Lung (tissue), 12 donors: ENCODE data around the gene KEAP1. TPM values are rescaled to one million over a fixed set of nuclear protein-coding genes. Genes with fewer than 3 reads are reported as not detected.

Experiments
- ATAC-seq: fragments of 200-7000 bp; cut with Tn5 transposase; one replicate; pipeline ENCODE4 v1.9.1; 2020; ENCODE audit warnings: moderate number of reproducible peaks; ENCODE audit not compliant: insufficient read depth, low FRiP score
- DNase-seq, 3 donors: peaks; one replicate each; pipeline ENCODE4 v3.0.0-alpha.2; 2013 to 2017
- H3K27ac ChIP-seq, 2 donors: one replicate each; pipeline ENCODE4 v1.5.1; 2013; ENCODE audit warnings: mild to moderate bottlenecking in 2 of 2, moderate library complexity in 2 of 2, control low read depth in 1 of 2, inconsistent platforms in 1 of 2, low read depth in 1 of 2, low read length in 1 of 2
- H3K27me3 ChIP-seq, 3 donors: one replicate each; pipeline ENCODE4 v1.5.1; 2013; ENCODE audit warnings: low read length in 2 of 3; ENCODE audit not compliant: control insufficient read depth in 3 of 3, insufficient read depth in 3 of 3
- H3K36me3 ChIP-seq, 4 donors: one replicate each; pipeline ENCODE4 v1.5.1; 2013; ENCODE audit warnings: low read length in 4 of 4, mild to moderate bottlenecking in 1 of 4, moderate library complexity in 1 of 4; ENCODE audit not compliant: control insufficient read depth in 4 of 4, insufficient read depth in 4 of 4
- H3K4me1 ChIP-seq, 5 donors: one replicate each; pipeline ENCODE4 v1.5.1; 2013; ENCODE audit warnings: low read length in 5 of 5, mild to moderate bottlenecking in 2 of 5, moderate library complexity in 1 of 5; ENCODE audit not compliant: control insufficient read depth in 5 of 5, insufficient read depth in 5 of 5
- H3K4me3 ChIP-seq: one replicate; pipeline ENCODE4 v1.5.1; 2013; ENCODE audit warnings: mild to moderate bottlenecking, control low read depth, moderate library complexity
- H3K9ac ChIP-seq, 2 donors: one replicate each; pipeline ENCODE4 v1.5.1; 2013; ENCODE audit warnings: low read length in 2 of 2, control low read depth in 1 of 2; ENCODE audit not compliant: insufficient read depth in 1 of 2
- H3K9me3 ChIP-seq, 4 donors: one replicate each; pipeline ENCODE4 v1.5.1; 2013; ENCODE audit warnings: low read length in 3 of 4, mild to moderate bottlenecking in 1 of 4, moderate library complexity in 1 of 4; ENCODE audit not compliant: control insufficient read depth in 4 of 4, insufficient read depth in 3 of 4
- CTCF ChIP-seq: IDR thresholded peaks from 2 replicates; pipeline ENCODE4 v1.5.1; 2012; ENCODE audit warnings: mild to moderate bottlenecking; ENCODE audit errors: control extremely low read depth, extremely low read depth
- WGBS, 2 donors: extraction: QIAGEN DNeasy Blood & Tissue Kit; methylation state at CpG; one replicate each; pipeline ENCODE4 v1.1.7; 2013; 5-methylcytosine and 5-hydroxymethylcytosine counted together
- polyA plus RNA-seq, 2 donors: library from polyadenylated mRNA; stranded (reverse); fragments of 200-250 nt; gene quantifications; one replicate each; pipeline ENCODE4 v1.2.1, GENCODE V29; 2013
- total RNA-seq, 2 donors: library from RNA; depleted of rRNA in 1 of 2; stranded (reverse); fragments of >200 nt in 1 of 2; gene quantifications; one replicate each; pipeline ENCODE4 v1.2.1, GENCODE V29; 2014 to 2021
- donor health status: control.
- donor health status: control.
- donor health status: Bipolar disorder and iron deficiency.
- donor health status: healthy.
- donor health status: DM: yes; HTN: yes; CAD: no.

Gene KEAP1
- total and polyA plus RNA-seq, 4 donors: 44.8 to 73.5 (median 60.3) TPM

GRCh38 chr19:10550336-10550735 lies 47.2 kb upstream of the KEAP1 start:
- ATAC-seq (no peak), DNase-seq (no peak)
- Histone ChIP-seq H3K9ac (no peak overlapping the region), H3K27me3 (no peaks in the 10 kb centered on the region), H3K4me3 (no peak overlapping the region), H3K36me3 (peaks cover 11 to 66% (median 33%) of the 10 kb centered on the region in 4 donors), H3K9me3 (peaks cover 0 to 5% (median 0%) of the 10 kb centered on the region in 4 donors), H3K4me1 (no peaks in the 10 kb centered on the region), H3K27ac (no peak overlapping the region)
- no peak for TF ChIP-seq CTCF
- 97 to 100% methylated on average over 5 to 6 of the region's 6 CpGs for WGBS, 2 donors

- H3K9ac ChIP-seq: no peak overlapping the region
- H3K4me3 ChIP-seq: no peak overlapping the region
- TF ChIP-seq CTCF: no peak
- 92 to 94% methylated on average over 7 of the region's 7 CpGs for WGBS, 2 donors
- no peak overlapping the region for H3K27ac ChIP-seq
- H3K9me3 ChIP-seq: peaks cover 0 to 5% (median 0%) of the 10 kb centered on the region in 4 donors
- H3K27me3 ChIP-seq: no peaks in the 10 kb centered on the region
- H3K36me3 ChIP-seq: peaks cover 11 to 60% (median 33%) of the 10 kb centered on the region in 4 donors
- peaks cover 0 to 4% (median under 1%) of the 10 kb centered on the region in 5 donors for H3K4me1 ChIP-seq
- no peak for DNase-seq
- no peak for ATAC-seq
Observed at GRCh38 chr19:10549733-10550132, 46.6 kb upstream of the KEAP1 start.

GRCh38 chr19:10548746-10549276 lies 45.7 kb upstream of the KEAP1 start:
- WGBS, 2 donors: 98% methylated on average over 18 of the region's 18 CpGs
- DNase-seq: no peak

More at GRCh38 chr19:10548746-10549276, 45.7 kb upstream of the KEAP1 start:
- Histone ChIP-seq H3K4me1 (peaks cover 0 to 9% (median 5%) of the 10 kb centered on the region in 5 donors), H3K4me3 (no peak overlapping the region), H3K27me3 (no peaks in the 10 kb centered on the region), H3K9me3 (peaks cover 0 to 5% (median 0%) of the 10 kb centered on the region in 4 donors), H3K9ac (no peak overlapping the region), H3K36me3 (peaks cover 10 to 51% (median 30%) of the 10 kb centered on the region in 4 donors), H3K27ac (no peak overlapping the region)
- no peak for TF ChIP-seq CTCF
- ATAC-seq: no peak
